Suppressor macrophage treated with lipopolysaccharide for 4 hours (primary cell): ENCODE results near the gene BIRC3.

Experiments
- DNase-seq: peaks from one replicate; pipeline ENCODE4 v3.0.0-alpha.2; 2020

Gene BIRC3

DNA sequence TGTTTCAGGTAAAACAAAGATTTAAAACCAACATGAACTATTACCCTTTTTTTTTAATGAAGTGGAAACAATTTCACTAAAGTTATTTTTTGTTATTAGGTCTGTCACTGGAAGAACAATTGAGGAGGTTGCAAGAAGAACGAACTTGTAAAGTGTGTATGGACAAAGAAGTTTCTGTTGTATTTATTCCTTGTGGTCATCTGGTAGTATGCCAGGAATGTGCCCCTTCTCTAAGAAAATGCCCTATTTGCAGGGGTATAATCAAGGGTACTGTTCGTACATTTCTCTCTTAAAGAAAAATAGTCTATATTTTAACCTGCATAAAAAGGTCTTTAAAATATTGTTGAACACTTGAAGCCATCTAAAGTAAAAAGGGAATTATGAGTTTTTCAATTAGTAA lies 60.6 kb downstream of the BIRC3 start:
- no peak for DNase-seq

DNA sequence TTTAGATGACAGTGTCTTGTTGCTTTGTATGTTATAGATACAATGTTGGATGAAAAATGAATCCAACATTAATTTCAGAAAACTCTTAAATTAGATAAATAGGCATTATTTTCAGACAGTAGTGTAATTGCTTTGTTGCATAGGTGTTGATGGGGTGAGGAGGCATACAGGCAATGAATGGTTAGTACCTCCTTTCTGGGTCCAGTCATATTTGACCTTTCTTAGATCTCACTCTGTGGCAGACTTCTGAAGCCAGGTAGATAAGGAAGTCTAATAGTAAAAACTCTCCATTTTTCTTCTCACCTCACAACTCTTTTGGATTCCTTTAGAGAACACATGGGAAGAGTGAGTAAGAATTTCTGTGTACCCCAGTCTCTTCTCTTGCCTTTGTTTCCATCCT lies 61.5 kb downstream of the BIRC3 start:
- DNase-seq = no peak

DNA sequence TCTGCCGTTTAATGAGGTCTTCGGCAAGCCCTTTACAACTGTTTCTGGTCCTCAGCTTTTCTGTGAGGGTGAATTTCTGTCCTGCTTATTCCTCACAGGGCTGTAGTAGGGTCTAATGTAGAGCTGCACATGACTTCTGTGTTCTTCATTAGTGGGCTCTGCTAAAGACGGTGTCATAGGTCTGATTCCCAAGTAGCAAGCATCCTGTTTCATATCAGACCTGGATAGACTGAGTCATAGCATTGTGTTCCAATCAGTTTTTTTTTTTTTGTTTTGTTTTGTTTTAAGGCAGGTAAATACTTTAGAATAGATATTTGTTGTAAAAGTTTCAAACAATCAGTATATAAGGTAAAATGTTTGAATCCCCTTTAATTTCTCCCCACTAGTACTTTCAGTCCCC lies 65.1 kb downstream of the BIRC3 start:
- DNase-seq = no peak

DNA sequence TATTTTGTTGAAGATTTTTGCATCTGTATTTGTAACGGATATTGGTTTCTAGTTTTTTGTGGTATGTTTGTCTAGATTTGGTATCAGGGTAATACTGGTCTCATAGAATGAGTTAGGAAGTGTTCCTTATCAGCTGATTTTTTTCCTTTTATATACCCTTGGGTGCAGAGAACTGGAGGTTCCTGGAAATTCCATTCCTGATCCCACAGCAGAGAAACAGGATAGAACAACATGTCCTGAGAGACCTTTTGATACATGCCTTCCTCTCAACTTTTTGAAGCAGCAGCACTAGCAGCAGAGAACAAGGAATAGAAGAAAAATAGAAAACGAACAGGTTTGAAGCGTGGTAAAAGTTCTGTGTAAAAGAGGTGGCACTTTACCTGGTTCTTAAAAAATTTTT lies 66.6 kb downstream of the BIRC3 start:
- DNase-seq = no peak

DNA sequence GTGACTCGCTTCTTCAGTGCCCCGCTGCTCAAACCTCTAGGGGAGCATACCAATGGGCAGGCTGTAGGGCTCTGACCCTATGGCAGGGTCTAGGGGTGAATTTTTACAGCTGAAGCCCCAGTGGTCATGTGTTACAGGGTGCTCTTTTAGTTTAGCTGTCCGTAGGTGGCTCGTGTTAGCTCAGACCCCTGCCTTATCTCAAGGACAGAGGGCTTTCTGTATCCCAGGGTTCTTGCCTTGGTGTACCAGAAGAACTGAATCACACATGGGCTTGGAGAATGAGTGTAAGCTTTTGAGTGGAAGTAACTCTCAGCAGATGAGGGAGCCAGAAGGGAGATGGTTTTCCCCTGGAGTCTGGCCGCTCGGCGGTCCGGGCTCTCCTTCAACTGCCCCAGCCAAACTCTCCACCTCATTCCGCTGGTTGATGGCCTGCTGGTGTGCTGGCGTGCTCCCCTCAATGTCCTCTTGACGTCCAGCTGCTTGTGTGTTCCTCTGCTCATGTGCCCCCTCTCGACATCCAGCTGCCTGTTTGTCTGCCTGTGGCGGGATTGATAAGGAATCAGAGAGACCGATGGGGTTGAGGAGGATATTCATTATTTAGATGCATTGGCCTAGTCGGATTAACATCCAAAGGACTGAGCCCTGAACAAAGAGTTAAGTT lies 67.3 kb downstream of the BIRC3 start:
- no peak for DNase-seq

DNA sequence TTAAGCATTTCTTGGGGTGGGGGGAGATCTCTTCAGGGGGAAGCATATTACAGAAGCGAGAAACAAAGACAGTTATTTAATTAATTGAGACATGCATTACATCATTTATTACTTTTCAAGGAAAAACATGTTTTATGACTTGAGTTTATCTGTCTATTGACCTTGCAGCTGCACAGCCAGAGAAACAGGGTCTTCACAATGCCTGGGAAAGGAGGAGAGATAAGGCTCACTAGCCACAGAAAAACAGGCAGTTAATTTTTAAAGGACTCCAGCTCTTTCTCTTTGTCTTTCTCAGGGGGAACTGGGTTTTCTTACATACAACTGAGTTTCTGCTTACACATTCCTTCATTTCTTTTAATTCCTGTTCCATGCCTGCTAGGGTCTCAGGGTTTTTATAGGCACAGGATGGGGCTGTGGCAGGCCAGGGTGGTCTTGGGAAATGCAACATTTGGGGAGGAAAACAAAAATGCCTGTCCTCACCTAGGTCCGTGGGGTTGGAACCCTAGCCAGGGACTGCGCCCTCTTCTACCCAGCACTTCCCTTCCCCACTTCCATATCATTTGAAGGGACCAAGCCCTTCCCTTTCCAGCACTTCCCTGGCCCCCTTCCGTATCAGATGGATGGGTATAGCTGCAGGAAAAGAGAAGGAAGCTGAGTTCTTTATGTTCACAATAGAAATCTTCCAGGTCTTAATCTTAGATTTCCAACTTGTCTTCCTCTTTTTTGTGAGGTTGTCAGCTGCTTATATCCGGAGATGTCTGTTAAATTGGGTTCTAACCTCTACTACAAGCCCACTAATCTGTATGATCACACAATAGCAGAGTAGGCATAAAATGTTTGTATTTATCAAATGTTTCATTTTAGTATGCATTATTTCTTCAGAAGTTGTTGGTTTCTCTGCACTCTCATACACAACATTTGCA lies 68.1 kb downstream of the BIRC3 start:
- no peak for DNase-seq

DNA sequence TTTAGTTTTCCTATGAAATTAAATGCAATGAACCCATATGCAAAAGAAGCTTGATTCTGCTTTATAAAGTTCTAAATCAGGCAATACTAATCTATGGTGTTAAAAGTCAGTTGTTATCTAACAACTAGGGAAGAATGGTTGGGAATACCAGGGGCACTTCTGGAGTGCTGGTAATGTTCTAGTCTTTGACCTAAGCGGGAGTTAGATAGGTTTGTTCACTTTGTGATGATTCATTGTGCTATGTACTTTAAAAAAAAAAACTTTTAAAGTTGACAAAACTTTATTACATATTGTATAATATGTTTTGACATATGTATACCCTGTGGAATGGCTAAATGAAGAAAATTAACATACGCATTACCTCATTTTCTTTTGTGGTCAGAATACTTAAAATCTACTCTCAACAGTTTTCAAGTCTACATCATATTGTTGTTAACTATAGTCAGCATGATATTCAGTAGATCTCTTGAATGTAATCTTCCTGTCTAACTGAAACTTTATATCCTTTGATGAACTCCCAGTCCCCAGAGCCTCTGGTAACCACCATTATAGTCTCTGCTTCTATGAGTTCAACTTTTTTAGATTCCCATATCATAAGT lies 69.0 kb downstream of the BIRC3 start:
- no peak for DNase-seq

DNA sequence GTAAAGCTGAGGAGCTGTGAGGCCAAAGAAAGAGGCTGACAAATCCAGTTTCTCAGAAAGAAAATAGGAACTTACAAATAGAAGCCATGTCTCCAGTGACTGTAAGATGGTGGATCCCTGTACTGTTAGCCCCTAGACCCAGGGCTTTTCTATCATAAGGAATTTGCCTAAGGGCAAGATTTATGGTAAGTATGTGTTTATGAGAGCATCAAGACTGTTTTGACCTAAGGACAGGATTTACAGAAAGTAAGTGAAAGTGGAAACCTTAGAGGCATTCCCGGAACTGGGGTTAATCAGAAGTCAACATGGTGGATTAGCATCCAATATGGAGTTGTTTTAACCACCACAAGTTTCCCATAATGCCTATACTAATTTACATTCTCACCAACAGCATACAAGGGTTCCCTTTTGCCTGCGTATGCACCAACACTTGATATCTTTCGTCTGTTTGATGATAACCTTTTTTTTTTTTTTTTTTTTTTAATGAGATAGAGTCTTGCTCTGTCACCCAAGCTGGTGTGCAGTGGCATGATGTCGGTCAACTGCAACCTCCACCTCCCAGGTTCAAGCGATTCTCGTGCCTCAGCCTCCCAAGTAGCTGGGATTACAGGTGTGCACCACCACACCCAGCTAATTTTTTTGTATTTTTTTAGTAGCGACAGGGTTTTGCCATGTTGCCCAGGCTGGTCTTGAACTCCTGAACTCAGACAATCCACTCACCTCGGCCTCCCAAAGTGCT lies 69.9 kb downstream of the BIRC3 start:
- DNase-seq = no peak
